Measurements from ENCODE around the gene ABCC1.

- no peak for TF ChIP-seq EZH2phosphoT487 (IDR thresholded peaks at IDR 0.05; ENCODE audit: borderline replicate concordance, low read length)
- no peak for TF ChIP-seq CTCF (conservative IDR thresholded peaks at IDR 0.05; ENCODE audit: low read depth, low read length)
- TF ChIP-seq EZH2 (IDR thresholded peaks at IDR 0.05; ENCODE audit: low read length, unreplicated experiment) = no peak
Measured at GRCh38 chr16:15903960-15904359, 45.5 kb upstream of the ABCC1 start.

Measured in PC-3 (cell line).